ENCODE measurements around the gene DVL2. TPM values are rescaled to one million over a fixed set of nuclear protein-coding genes. Genes with fewer than 3 reads are reported as not detected.
A peak's percentile ranks its signal among the peaks of the same experiment; 100 is the strongest.
"Not testable (repeated sequence)": the region's sequence is repeated elsewhere in the genome, so short reads cannot be mapped to it uniquely, and the experiment has no call there.

Gene DVL2
- total RNA-seq, 1 donor from 2014 or later: 53.7 TPM

DNA sequence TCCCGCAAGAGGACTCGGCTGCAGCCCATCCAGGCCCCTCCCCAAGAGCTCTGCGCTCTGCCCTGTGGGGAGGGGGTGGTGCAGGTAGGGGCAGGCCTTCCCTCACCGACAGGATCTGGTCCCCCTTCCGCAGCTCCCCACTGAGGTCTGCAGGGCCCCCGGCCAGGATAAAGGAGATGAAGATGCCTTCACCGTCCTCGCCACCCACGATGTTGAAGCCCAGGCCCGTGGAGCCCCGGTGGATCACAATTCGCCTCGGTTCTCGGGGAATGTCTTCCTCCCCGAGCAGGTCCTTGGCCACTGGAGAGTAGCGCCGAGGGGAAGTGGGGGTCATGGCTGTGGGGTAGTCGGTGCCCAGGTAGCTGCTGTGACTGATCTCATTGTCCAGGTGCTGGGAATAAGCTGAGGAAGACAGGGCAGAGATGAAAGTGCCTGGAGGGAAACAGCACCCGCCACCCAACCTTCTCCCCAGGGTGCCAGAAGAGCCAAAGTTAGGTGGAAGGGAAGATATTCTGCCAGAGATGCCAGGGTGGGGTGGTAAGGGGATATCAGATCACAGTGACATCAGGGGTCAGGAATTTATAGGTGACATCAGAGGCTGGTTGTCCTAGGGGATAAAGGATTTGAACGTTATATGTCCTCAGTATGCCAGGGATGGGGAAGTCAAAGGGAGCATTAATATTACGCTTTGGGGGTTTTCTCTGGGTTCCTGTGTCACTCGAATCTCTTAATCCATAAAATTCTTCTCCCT, 37.5 kb downstream of the DVL2 start:
- DNase-seq: no peak

DNA sequence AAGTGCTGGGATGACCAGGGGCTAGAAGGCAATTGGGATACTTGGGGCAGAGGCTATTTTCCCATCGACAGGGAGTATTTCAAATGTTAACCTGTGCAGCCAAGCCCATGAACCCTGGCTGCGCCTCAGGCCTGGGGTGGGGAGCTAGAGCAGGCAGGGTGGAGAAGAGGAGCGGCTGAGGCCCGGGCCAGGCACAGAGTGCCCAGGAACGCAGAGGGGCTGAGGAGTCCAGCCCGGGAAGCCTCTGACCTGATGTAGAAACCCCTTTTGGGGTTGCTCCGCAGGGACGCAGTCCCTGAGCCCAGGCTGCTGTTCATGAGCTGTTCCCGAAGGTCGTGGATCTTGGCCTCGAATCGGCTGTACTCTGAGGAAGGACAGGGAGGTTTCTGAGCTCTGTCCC, 38.3 kb downstream of the DVL2 start:
- DNase-seq: no peak

GRCh38 chr17:7192271-7192937, 41.9 kb downstream of the DVL2 start:
- DNase-seq: no peak

- DNase-seq: peak; percentile 75
These were observed 42.6 kb downstream of the DVL2 start for GRCh38 chr17:7191571-7192270.

DNA sequence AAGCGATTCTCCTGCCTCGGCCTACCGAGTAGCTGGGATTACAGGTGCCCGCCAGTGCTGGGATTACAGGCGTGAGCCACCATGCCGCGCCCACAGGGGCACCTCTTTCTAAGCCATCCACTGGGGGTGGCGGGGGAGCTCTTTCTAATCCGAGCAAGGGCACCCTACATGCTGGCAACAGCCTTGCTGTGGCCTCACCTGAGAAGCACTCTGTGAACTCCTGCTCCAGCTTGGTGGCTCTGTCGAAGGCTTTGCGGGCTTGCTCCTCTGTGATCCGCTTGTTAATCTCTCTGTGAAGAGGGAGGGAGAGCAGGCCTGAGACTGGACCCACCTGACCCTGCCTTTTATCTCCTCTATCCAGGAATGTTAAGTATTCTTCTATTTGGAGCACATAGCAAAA, 43.2 kb downstream of the DVL2 start:
- DNase-seq: no peak

- DNase-seq: no peak
These were observed 43.9 kb downstream of the DVL2 start for GRCh38 chr17:7190276-7190917.

- DNase-seq: no peak
These were observed 48.1 kb downstream of the DVL2 start for GRCh38 chr17:7186241-7186640.

DNA sequence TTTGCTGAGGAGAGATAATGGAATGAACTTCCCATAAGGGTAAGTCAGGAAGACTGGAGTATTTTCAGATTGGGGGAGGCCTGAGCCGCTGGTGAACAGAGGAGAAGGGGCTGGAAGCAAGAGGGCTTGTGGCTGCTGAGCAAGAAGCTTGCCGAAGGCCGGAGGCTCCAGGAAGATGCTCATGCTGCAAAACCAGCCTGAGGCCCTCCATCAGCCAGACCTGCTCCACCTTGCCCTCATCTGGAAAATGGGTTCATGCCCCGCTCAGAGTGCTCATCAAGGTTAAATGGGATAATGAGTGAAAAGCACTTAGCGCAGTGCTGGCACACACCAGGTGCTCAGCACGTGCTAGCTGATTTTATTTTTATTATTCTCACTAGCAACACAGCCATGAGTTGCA, 49.7 kb downstream of the DVL2 start:
- no peak for DNase-seq

DNA sequence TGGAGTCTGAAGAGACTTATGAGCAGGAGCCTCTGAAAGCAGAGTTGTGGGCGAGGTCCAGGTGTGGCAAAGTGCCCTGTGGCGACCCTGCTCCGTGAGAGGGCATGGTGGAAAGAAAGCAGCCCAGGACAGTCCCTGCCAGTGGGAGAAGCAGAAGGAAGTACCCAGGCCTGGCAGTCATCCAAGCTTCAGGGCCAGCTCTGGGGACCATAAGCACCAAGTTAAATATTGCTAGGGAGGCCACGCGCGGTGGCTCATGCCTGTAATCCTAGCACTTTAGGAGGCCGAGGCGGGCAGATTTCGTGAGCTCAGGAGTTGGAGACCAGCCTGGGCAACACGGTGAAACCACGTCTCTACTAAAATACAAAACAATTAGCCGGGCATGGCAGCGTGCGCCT, 50.2 kb downstream of the DVL2 start:
- peak; percentile 28 for DNase-seq

DNA sequence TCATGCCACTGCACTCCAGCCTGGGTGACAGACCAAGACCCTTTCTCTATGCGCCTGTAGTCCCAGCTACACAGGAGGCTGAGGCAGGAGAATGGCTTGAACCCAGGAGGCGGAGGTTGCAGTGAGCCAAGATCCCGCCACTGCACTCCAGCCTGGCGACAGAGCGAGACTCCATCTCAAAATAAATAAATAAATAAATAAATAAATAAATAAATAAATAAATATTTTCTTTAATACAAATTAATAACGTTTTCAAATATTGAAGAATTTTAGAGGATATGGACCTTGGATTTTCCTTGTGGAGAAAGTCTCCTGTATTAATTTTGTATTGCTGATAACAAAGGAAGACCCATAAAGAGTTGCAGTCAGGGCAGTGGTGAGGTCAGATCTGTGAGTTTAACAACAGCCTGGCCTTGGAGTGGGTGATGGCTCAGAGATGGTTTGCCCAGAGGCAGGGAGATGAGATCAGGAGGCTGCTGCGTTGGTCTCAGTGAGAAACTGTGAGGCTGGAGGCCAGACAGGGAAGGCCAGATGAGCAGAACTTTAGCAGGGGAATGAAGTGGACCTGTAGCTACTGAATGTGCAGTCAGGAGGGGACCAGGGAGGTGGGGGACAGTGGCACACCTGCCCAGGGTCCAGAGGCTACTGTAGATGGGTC, 50.8 kb downstream of the DVL2 start:
- no peak for DNase-seq

GRCh38 chr17:7182101-7182500, 52.2 kb downstream of the DVL2 start:
- DNase-seq: not testable (repeated sequence)

- no peak for DNase-seq
These were observed 54.7 kb downstream of the DVL2 start, which contains the start of gene ASGR1 for GRCh38 chr17:7179317-7180254. Gene ASGR1 (minus strand): TSS chr17:7179370. CDS start chr17:7178563, 807 bp downstream.

- DNase-seq: no peak
These were observed 55.4 kb downstream of the DVL2 start for GRCh38 chr17:7178973-7179316.

GRCh38 chr17:7177954-7178477, 56.3 kb downstream of the DVL2 start:
- DNase-seq: peak; percentile 56

DNA sequence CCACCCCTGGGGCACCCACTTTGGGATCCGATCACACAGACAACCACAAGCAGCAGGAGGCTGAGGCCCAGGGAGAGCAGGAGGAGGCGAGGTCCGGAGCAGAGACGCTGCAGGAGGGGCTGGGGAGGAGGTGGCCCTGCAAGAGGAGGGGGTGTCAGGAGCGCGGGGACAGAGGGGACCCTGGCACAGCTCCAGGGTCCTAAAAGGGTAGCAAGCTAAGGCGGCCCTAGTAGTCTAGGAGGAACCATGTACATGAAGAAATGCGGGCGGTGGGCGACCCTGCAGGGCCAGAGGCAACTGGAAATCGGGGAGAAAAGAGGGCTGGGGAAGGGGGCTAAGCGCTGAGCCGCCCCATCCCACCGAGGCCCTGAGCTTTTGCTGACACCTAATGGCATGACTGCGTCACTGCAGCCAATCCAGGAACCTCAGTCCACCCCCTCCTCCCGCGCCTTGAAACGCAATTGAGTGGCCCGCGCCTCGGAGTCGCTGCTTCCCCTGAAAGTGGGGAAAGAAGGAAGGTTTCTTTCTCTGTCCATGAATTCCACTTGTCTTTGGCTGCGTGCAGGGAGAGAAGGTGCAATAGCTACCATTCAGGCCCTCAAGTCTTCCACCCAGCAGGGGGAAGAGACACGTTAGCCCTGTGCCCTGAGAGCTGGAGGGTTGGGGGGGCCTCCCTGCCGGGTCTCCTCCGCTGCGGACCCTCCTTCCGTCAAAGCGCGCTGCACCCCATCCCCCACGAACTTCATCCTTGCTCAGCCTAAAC, 56.9 kb downstream of the DVL2 start:
- DNase-seq: peak; percentile 91

- peak; percentile 41 for DNase-seq
These were observed 57.5 kb downstream of the DVL2 start for GRCh38 chr17:7176841-7177190.

GRCh38 chr17:7176107-7176840, 58.0 kb downstream of the DVL2 start:
- no peak for DNase-seq

All from tongue (tissue), 2 donors.